Transverse colon (tissue), 3 donors: ENCODE results near the gene KLHL21.

Experiments
- POLR2A ChIP-seq: fragments of 450-650 bp; IDR thresholded peaks from one replicate; pipeline ENCODE4 v1.6.1; 2016; ENCODE audit warnings: antibody characterized with exemption, mild to moderate bottlenecking, moderate library complexity
- TF ChIP-seq, protein P1 (sequence below), 5 experiments: fragments of 200-600 bp in 3 of 5; fragments of 450-650 bp in 2 of 5; sonication (generic) in 3 of 5; IDR thresholded peaks; 1 replicate in 2 of 5; 2 replicates in 3 of 5; pipeline ENCODE4 v1.5.1; 2016 to 2017; ENCODE audit warnings: antibody characterized with exemption in 5 of 5, inconsistent platforms in 3 of 5, mild to moderate bottlenecking in 2 of 5, moderate library complexity in 1 of 5

GRCh38 chr1:6596886-6597776, 5.5 kb downstream of the KLHL21 start:
- TF ChIP-seq, protein P1, sequence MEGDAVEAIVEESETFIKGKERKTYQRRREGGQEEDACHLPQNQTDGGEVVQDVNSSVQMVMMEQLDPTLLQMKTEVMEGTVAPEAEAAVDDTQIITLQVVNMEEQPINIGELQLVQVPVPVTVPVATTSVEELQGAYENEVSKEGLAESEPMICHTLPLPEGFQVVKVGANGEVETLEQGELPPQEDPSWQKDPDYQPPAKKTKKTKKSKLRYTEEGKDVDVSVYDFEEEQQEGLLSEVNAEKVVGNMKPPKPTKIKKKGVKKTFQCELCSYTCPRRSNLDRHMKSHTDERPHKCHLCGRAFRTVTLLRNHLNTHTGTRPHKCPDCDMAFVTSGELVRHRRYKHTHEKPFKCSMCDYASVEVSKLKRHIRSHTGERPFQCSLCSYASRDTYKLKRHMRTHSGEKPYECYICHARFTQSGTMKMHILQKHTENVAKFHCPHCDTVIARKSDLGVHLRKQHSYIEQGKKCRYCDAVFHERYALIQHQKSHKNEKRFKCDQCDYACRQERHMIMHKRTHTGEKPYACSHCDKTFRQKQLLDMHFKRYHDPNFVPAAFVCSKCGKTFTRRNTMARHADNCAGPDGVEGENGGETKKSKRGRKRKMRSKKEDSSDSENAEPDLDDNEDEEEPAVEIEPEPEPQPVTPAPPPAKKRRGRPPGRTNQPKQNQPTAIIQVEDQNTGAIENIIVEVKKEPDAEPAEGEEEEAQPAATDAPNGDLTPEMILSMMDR (IDR thresholded peaks at IDR 0.05): no peak
- TF ChIP-seq POLR2A: no peak
